ENCODE measurements around the gene PDC.

Gene PDC

GRCh38 chr1:186481303-186481888, 20.5 kb upstream of the PDC start:
- H3K27me3 ChIP-seq (ENCODE audit: control insufficient read depth in 1 of 2, insufficient read depth in 1 of 2, low read length in 2 of 2) = no peaks in the 10 kb centered on the region
- H3K18ac ChIP-seq (ENCODE audit: low read depth in 1 of 2, low read length in 2 of 2) = no peak overlapping the region
- no peak overlapping the region for H4K8ac ChIP-seq (ENCODE audit: low read length)
- no peak overlapping the region for H4K91ac ChIP-seq (ENCODE audit: low read length)
- no peak overlapping the region for H3K14ac ChIP-seq (ENCODE audit: low read length in 2 of 2)
- no peak overlapping the region for H2BK5ac ChIP-seq (ENCODE audit: low read depth, low read length, poor library complexity, severe bottlenecking)
- no peak overlapping the region for H3K27ac ChIP-seq (ENCODE audit: low read length, poor library complexity, severe bottlenecking)
- no peak overlapping the region for H3K4me2 ChIP-seq (ENCODE audit: low read length, poor library complexity, severe bottlenecking)
- H2AFZ ChIP-seq (ENCODE audit: low read depth, low read length) = no peak overlapping the region
- H3K79me1 ChIP-seq (replicated peaks; ENCODE audit: low read length, poor library complexity, severe bottlenecking) = no peaks in the 10 kb centered on the region
- no peak overlapping the region for H3K4me3 ChIP-seq (ENCODE audit: insufficient read depth in 1 of 2, low read depth in 1 of 2, low read length in 2 of 2)
- H3K9ac ChIP-seq (ENCODE audit: low read length) = no peak overlapping the region
- no peak overlapping the region for H2BK15ac ChIP-seq (ENCODE audit: low read depth, poor library complexity, severe bottlenecking)
- no peak for DNase-seq
- WGBS = 90% methylated on average over 2 of the region's 2 CpGs
- H3K4me1 ChIP-seq (ENCODE audit: control insufficient read depth, insufficient read depth, low read depth, low read length) = no peaks in the 10 kb centered on the region
- no peak overlapping the region for H2AK5ac ChIP-seq (ENCODE audit: low read length, severe bottlenecking)
- H3K9me3 ChIP-seq (ENCODE audit: control insufficient read depth, low read length) = no peaks in the 10 kb centered on the region
- H2BK12ac ChIP-seq (ENCODE audit: low read length in 2 of 2) = no peak overlapping the region
- H3K36me3 ChIP-seq (ENCODE audit: control insufficient read depth in 1 of 2, insufficient read depth in 2 of 2, low read depth in 1 of 2, low read length in 2 of 2) = no peaks in the 10 kb centered on the region
- H3K23ac ChIP-seq (ENCODE audit: low read length in 2 of 2) = no peak overlapping the region
- no peak overlapping the region for H2BK120ac ChIP-seq (ENCODE audit: low read depth, low read length)
- no peak overlapping the region for H3K4ac ChIP-seq (ENCODE audit: low read depth in 1 of 2, low read length in 2 of 2)

GRCh38 chr1:186479162-186479561, 18.2 kb upstream of the PDC start:
- Histone ChIP-seq H2BK120ac (ENCODE audit: low read depth, low read length) (no peak overlapping the region), H3K4ac (ENCODE audit: low read depth in 1 of 2, low read length in 2 of 2) (no peak overlapping the region), H3K36me3 (ENCODE audit: control insufficient read depth in 1 of 2, insufficient read depth in 2 of 2, low read depth in 1 of 2, low read length in 2 of 2) (no peaks in the 10 kb centered on the region), H4K8ac (ENCODE audit: low read length) (no peak overlapping the region), H3K9me3 (ENCODE audit: control insufficient read depth, low read length) (no peaks in the 10 kb centered on the region), H2BK5ac (ENCODE audit: low read depth, low read length, poor library complexity, severe bottlenecking) (no peak overlapping the region), H3K79me1 (replicated peaks; ENCODE audit: low read length, poor library complexity, severe bottlenecking) (no peaks in the 10 kb centered on the region), H2AK5ac (ENCODE audit: low read length, severe bottlenecking) (no peak overlapping the region), H2BK15ac (ENCODE audit: low read depth, poor library complexity, severe bottlenecking) (no peak overlapping the region), H4K91ac (ENCODE audit: low read length) (no peak overlapping the region), H3K4me3 (ENCODE audit: insufficient read depth in 1 of 2, low read depth in 1 of 2, low read length in 2 of 2) (no peak overlapping the region), H3K9ac (ENCODE audit: low read length) (no peak overlapping the region), H3K27ac (ENCODE audit: low read length, poor library complexity, severe bottlenecking) (no peak overlapping the region), H3K27me3 (ENCODE audit: control insufficient read depth in 1 of 2, insufficient read depth in 1 of 2, low read length in 2 of 2) (no peaks in the 10 kb centered on the region), H3K14ac (ENCODE audit: low read length in 2 of 2) (no peak overlapping the region), H3K4me1 (ENCODE audit: control insufficient read depth, insufficient read depth, low read depth, low read length) (no peaks in the 10 kb centered on the region), H3K23ac (ENCODE audit: low read length in 2 of 2) (no peak overlapping the region), H2BK12ac (ENCODE audit: low read length in 2 of 2) (no peak overlapping the region), H2AFZ (ENCODE audit: low read depth, low read length) (no peak overlapping the region), H3K18ac (ENCODE audit: low read depth in 1 of 2, low read length in 2 of 2) (no peak overlapping the region), H3K4me2 (ENCODE audit: low read length, poor library complexity, severe bottlenecking) (no peak overlapping the region)
- no CpG with 5 or more reads among the region's 2 CpGs for WGBS
- no peak for DNase-seq

- no peak overlapping the region for H3K9ac ChIP-seq (ENCODE audit: low read length)
- peak; percentile 36 for DNase-seq
- H3K79me1 ChIP-seq (replicated peaks; ENCODE audit: low read length, poor library complexity, severe bottlenecking) = no peaks in the 10 kb centered on the region
- no peak overlapping the region for H2AFZ ChIP-seq (ENCODE audit: low read depth, low read length)
- no peak overlapping the region for H2BK12ac ChIP-seq (ENCODE audit: low read length in 2 of 2)
- H2BK120ac ChIP-seq (ENCODE audit: low read depth, low read length) = no peak overlapping the region
- 78% methylated on average over 2 of the region's 5 CpGs for WGBS
- no peak overlapping the region for H2AK5ac ChIP-seq (ENCODE audit: low read length, severe bottlenecking)
- H3K9me3 ChIP-seq (ENCODE audit: control insufficient read depth, low read length) = no peaks in the 10 kb centered on the region
- no peak overlapping the region for H4K8ac ChIP-seq (ENCODE audit: low read length)
- no peaks in the 10 kb centered on the region for H3K27me3 ChIP-seq (ENCODE audit: control insufficient read depth in 1 of 2, insufficient read depth in 1 of 2, low read length in 2 of 2)
- no peak overlapping the region for H3K18ac ChIP-seq (ENCODE audit: low read depth in 1 of 2, low read length in 2 of 2)
- H3K4me1 ChIP-seq (ENCODE audit: control insufficient read depth, insufficient read depth, low read depth, low read length) = no peaks in the 10 kb centered on the region
- H3K23ac ChIP-seq (ENCODE audit: low read length in 2 of 2) = no peak overlapping the region
- no peak overlapping the region for H2BK15ac ChIP-seq (ENCODE audit: low read depth, poor library complexity, severe bottlenecking)
- H3K4me2 ChIP-seq (ENCODE audit: low read length, poor library complexity, severe bottlenecking) = no peak overlapping the region
- no peak overlapping the region for H3K14ac ChIP-seq (ENCODE audit: low read length in 2 of 2)
- H3K4me3 ChIP-seq (ENCODE audit: insufficient read depth in 1 of 2, low read depth in 1 of 2, low read length in 2 of 2) = no peak overlapping the region
- no peaks in the 10 kb centered on the region for H3K36me3 ChIP-seq (ENCODE audit: control insufficient read depth in 1 of 2, insufficient read depth in 2 of 2, low read depth in 1 of 2, low read length in 2 of 2)
- no peak overlapping the region for H3K27ac ChIP-seq (ENCODE audit: low read length, poor library complexity, severe bottlenecking)
- no peak overlapping the region for H2BK5ac ChIP-seq (ENCODE audit: low read depth, low read length, poor library complexity, severe bottlenecking)
- no peak overlapping the region for H4K91ac ChIP-seq (ENCODE audit: low read length)
- no peak overlapping the region for H3K4ac ChIP-seq (ENCODE audit: low read depth in 1 of 2, low read length in 2 of 2)
Observed at GRCh38 chr1:186476264-186477040, 15.5 kb upstream of the PDC start.

- no peak overlapping the region for H3K4me3 ChIP-seq (ENCODE audit: insufficient read depth in 1 of 2, low read depth in 1 of 2, low read length in 2 of 2)
- no peak overlapping the region for H2BK12ac ChIP-seq (ENCODE audit: low read length in 2 of 2)
- no peak overlapping the region for H2AK5ac ChIP-seq (ENCODE audit: low read length, severe bottlenecking)
- H3K9ac ChIP-seq (ENCODE audit: low read length) = no peak overlapping the region
- H3K4me1 ChIP-seq (ENCODE audit: control insufficient read depth, insufficient read depth, low read depth, low read length) = no peaks in the 10 kb centered on the region
- no peak overlapping the region for H2BK120ac ChIP-seq (ENCODE audit: low read depth, low read length)
- no peaks in the 10 kb centered on the region for H3K79me1 ChIP-seq (replicated peaks; ENCODE audit: low read length, poor library complexity, severe bottlenecking)
- no peaks in the 10 kb centered on the region for H3K9me3 ChIP-seq (ENCODE audit: control insufficient read depth, low read length)
- no peak overlapping the region for H2BK5ac ChIP-seq (ENCODE audit: low read depth, low read length, poor library complexity, severe bottlenecking)
- WGBS = 8% methylated on average over 2 of the region's 2 CpGs
- peak; percentile 70 for DNase-seq
- H3K23ac ChIP-seq (ENCODE audit: low read length in 2 of 2) = no peak overlapping the region
- H3K4ac ChIP-seq (ENCODE audit: low read depth in 1 of 2, low read length in 2 of 2) = no peak overlapping the region
- H4K91ac ChIP-seq (ENCODE audit: low read length) = no peak overlapping the region
- H3K14ac ChIP-seq (ENCODE audit: low read length in 2 of 2) = no peak overlapping the region
- H4K8ac ChIP-seq (ENCODE audit: low read length) = no peak overlapping the region
- H2BK15ac ChIP-seq (ENCODE audit: low read depth, poor library complexity, severe bottlenecking) = no peak overlapping the region
- H3K27me3 ChIP-seq (ENCODE audit: control insufficient read depth in 1 of 2, insufficient read depth in 1 of 2, low read length in 2 of 2) = no peaks in the 10 kb centered on the region
- no peak overlapping the region for H3K27ac ChIP-seq (ENCODE audit: low read length, poor library complexity, severe bottlenecking)
- H3K18ac ChIP-seq (ENCODE audit: low read depth in 1 of 2, low read length in 2 of 2) = no peak overlapping the region
- no peak overlapping the region for H2AFZ ChIP-seq (ENCODE audit: low read depth, low read length)
- no peaks in the 10 kb centered on the region for H3K36me3 ChIP-seq (ENCODE audit: control insufficient read depth in 1 of 2, insufficient read depth in 2 of 2, low read depth in 1 of 2, low read length in 2 of 2)
- no peak overlapping the region for H3K4me2 ChIP-seq (ENCODE audit: low read length, poor library complexity, severe bottlenecking)
Observed at GRCh38 chr1:186474208-186474607, 13.3 kb upstream of the PDC start.

Data from mesenchymal stem cell (in vitro differentiated cells and primary cell).